CD4-positive, alpha-beta T cell treated with Interleukin-17A for 4 hours (primary cell): ENCODE data around the gene TENT5C.

Experiments
- DNase-seq: peaks from one replicate; pipeline ENCODE4 v3.0.0-alpha.2; 2020; ENCODE audit warnings: mixed read lengths

Gene TENT5C

DNA sequence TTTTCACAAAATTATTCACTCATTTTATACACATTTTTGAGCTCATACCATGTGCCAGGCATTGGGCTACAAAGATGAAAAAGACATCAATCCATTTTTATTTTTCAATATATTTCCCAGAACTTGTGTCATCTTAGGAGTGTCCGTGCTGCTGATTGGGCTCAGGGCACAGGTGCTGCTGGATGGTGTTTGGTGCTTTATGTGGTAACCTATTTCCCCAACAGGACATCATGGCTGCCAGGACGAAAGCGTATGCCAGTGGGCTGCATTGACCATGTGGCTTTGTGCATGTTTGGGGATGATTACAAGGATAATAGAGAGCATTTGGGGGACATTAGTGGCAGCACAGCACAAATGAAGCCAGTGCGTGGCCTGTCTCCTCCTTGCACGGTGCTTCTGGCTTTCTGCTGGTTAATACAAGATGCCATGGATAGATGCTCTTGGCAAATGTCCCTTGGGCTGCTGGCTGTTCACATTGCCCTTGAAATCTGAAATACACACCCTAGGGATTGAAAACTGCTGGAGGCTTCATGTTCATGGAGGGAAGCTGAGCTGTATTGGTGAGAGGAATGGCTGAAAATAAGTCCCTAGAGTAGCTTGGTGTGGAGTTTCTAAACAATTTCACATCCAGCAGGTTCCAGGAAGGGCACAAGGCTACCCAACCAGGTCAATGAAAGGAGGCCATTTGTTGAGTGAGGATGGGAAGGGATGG is 52.3 kb downstream of the TENT5C start:
- no peak for DNase-seq

DNA sequence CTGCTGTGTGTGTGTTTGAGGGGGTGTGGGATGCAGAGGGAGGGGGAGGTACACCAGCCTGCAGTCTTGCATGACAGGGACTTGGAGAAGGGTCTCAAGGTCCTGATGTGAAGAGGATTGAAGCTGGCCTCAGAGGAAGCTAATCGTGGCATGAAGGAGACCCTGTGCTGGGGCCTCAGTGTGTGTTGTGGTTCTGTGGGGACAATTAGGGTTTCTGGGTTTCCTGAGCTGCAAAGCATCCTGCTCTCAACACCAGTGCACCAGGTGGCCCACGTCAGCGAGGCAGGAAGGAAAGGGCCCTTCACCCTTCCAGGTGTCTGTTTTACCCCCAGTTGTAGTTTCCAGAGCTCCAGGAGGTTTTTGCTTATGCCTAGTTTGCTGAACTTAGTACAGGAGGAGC is 52.8 kb downstream of the TENT5C start:
- DNase-seq = peak; percentile 74

- peak; percentile 34 for DNase-seq
These were observed 53.9 kb downstream of the TENT5C start for GRCh38 chr1:117659550-117660270.

DNA sequence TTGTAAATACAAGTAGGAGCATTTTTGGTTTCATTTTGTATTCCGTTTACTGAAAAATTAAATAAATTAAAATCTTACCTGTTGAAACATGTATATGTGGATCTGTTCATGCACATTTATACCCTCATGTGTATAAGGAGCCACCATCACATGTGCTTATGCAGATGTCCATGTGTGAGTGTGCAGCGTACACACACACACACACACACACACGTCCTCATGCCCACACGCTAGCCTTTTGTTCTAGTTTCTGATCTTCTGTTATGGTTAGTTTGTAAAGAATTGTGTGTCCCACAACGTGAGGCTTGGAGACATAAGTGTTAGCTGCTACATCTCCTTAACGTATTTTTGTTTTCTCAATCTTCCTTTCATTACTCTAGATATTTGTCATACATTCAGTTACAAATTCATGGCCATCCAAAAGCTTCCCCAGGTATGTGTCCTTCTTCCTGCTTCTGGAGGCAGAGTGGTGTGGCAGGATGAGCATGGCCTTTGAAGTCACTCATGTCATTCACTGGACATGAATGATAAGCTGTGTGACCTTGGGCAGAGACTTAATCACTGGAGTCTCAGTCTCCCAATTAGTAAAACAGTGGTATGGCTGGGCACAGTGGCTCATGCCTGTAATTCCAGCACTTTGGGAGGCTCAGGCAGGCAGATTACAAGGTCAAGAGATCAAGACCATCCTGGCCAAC is 54.6 kb downstream of the TENT5C start:
- DNase-seq = no peak

- DNase-seq = peak; percentile 46
These were observed 55.2 kb downstream of the TENT5C start for GRCh38 chr1:117661027-117661426.

- DNase-seq = no peak
These were observed 56.8 kb downstream of the TENT5C start for GRCh38 chr1:117662667-117663066.

DNA sequence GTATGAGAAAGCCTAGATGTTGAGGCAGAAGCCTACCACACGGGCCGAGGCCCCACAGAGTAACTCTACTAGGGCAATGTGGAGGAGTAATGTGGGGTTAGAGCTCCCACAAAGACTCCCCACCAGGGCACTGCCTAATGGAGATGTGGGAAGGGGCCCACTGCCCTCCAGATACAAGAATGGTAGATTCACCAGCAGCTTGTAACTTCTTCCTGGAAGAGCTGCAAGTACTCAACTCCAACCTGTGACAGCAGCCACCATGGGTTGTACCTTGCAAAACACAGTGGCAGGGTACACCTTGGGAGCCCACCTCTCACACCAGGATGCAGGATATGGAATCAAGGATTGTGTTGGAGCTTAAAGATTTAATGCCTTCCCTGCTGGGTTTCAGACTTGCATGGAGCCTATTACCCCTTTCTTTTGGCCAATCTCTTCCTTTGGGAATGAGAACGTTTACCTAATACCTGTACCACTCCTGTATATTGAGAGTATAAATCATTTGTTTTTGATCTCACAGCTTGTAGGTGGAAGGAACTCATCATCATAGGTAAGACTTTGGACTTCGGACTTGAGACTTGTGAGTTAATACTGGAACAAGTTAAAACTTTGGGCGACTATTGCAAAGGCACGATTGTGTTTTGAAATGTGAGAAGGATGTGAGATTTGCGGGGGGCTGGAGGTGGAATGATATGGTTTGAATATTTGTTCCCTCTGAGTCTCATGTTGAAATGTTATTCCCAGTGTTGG is 57.5 kb downstream of the TENT5C start:
- no peak for DNase-seq

DNA sequence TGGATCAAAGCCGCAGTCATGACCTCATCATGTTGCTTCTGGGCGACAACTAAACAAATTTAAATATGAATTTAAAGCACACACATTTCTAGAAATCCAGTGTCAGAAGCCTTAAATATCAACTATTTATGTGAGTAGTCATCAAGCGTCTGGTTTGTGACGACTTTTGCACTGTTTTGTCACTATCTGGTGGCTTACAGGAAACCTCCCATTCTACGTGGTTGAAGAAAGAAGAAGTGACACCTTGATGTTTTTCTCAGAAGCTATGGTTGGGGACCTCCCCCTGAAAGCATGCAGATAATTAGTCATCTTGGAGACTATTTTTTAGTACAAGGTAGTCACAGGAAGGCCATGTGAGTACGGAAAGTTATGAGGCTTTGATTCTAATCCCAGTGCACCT is 58.5 kb downstream of the TENT5C start:
- peak; percentile 55 for DNase-seq

DNA sequence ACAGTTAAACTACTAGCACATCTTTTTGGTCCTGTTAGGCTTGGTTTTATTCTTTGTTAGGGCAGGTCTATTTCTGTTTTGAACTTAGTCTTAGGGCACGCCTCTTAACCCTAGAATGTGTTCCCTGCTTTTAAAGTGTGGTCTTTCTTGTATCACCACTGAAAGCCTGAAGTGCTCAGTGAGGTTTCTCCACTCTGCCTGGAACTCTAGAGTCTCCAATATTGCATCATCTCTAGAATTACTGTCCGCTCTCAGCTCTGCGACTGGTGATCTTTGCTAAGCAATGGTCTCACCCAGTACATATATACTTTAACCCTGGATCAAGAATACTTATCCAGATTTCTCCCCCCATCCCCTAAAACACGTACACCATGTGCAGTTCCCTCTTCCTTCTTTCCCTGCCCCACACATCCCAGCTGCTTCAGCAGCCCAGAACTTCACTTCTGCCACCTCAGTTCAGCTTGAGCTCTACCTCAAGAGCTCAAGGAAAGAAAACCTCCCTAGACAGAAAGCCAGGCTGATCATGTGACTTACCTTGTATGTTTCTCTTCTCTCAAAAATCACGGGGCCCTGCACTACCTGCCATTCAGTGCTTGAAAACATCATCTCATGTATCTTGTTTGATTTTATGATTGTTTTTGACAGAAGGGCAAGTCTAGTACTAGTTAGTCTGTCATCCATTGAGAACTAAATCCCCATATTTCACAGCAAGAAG is 59.9 kb downstream of the TENT5C start:
- DNase-seq = no peak

GRCh38 chr1:117669572-117669971 is 63.7 kb downstream of the TENT5C start:
- no peak for DNase-seq

- no peak for DNase-seq
These were observed 65.3 kb downstream of the TENT5C start for GRCh38 chr1:117670976-117671780.

- peak; percentile 38 for DNase-seq
These were observed 66.1 kb downstream of the TENT5C start for GRCh38 chr1:117671781-117672501.

DNA sequence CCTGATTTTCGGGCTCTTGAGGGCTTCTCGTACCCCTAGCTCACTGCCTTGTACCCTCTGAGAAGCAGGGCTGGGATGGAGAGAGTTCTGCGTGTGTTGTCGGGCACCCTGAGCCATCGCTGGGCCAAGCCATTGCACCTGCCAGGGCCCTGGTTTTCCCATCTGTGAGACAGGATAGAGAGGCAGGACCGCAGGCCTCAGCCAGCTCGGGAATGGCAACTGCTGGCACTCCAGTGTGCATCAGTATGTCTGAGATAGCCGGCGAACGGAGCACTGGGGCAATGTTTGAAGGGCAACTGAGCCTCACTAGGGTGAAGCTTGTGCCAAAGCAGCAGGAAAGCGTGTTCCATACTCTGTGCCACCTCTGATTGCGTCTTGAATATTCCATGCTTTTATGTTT is 66.9 kb downstream of the TENT5C start:
- no peak for DNase-seq

- DNase-seq = no peak
These were observed 67.6 kb downstream of the TENT5C start for GRCh38 chr1:117673405-117673804.

DNA sequence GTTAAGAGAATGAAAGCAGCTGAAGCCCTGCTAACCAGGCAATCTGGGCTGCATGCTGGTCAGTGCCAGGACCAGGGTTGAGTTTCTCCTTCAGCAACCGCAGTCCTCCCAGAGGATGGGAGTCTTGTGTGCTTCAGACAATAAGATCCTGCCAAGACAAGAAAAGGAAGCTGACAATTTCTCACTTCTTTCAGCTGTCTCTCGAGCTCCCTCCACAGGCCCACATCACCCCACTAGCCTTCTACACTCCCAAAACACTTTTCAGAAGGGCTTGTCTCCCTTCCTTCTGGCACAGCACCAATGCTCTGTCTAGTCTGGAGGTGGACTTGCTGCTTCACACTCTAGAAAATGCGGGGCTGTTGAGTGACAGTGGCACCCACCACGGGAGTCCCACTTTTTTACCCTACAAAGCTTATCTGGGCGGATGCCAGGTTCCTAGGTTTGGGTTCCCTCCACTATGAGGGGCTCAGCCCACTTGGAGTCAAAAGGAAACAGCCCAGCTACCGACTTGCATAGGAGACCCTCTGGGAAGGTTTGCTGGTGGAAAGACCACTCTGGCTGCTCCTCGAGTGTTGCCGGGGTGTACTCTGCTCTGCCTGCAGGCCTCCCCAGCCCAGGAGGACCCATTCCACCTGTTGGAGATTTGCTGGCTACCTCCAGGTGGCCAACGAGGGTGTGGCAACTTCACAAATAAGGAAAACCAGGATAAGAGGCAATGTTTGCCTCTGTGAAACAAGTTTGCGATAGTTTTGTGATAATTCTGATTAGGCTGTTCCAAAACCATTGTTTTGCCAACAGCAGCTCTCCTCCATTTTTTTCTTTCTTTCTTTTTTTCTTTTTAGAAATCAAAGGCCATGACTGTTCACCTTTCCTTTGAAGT is 68.9 kb downstream of the TENT5C start:
- peak; percentile 66 for DNase-seq

GRCh38 chr1:117675907-117676430 is 70.1 kb downstream of the TENT5C start:
- DNase-seq = no peak

- DNase-seq = no peak
These were observed 70.8 kb downstream of the TENT5C start for GRCh38 chr1:117676615-117677130.
